Measurements from ENCODE around the gene RNF31. TPM values are rescaled to one million over a fixed set of nuclear protein-coding genes. Genes with fewer than 3 reads are reported as not detected.

RNF31 gene
- total RNA-seq, 4 donors from 2014 or later: 56.7 to 258 (median 71.2) TPM

DNA sequence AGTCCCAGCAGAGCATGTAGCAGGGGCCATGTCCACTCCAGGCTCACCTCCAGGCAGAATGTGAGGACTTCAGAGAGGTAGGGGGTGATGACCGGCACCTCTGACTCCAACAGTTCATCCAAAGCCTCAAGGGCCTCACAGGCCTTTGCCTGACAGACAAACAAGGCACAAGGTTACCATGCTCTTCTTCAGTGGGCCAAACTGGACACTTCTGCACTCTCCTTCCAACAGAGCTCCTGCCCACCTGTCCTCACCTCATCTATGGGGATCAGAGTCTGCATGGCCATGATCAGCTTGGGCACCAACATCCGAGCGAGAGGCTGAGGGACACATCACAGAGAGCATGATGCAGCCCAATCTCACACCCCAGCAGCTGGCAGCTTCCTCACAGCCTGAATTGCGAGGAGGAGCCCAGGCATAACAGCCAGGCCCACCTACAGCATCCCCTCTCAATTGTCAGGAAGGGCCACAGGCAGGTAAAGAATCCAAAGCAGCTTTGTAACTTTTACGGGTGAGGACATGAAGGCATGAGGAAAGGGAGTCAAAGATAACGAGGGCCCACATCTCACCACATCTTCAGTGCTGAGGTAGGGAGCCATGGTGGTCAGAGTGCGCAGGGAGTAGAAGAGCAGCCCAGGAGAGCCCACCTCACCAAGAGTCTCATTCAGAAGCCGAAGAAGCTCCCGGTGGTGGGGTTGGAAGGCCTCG, 39.7 kb downstream of the RNF31 start:
- no peak for DNase-seq
- no peak overlapping the region for H3K4me3 ChIP-seq
- in situ Hi-C loops (cut with MboI; ENCODE audit: low pct_ligation_motif_present in 1 of 4, low pct_unique_long_range_greater_than_20kb in 1 of 4, low sequenced_read_pairs in 3 of 4) (no loop called here), intact Hi-C loops (cut with DNase I; ENCODE audit: low total_unique reads) (no loop called here)
- no peaks in the 10 kb centered on the region for H3K9me3 ChIP-seq
- whole genome bisulfite sequencing, 2 donors (ENCODE audit: low coverage in 1 of 2): 89% methylated on average over 5 to 10 of the region's 10 CpGs
- H3K36me3 ChIP-seq: peaks cover 0 to 15% (median 0%) of the 10 kb centered on the region in 4 donors
- TF ChIP-seq, protein P1, sequence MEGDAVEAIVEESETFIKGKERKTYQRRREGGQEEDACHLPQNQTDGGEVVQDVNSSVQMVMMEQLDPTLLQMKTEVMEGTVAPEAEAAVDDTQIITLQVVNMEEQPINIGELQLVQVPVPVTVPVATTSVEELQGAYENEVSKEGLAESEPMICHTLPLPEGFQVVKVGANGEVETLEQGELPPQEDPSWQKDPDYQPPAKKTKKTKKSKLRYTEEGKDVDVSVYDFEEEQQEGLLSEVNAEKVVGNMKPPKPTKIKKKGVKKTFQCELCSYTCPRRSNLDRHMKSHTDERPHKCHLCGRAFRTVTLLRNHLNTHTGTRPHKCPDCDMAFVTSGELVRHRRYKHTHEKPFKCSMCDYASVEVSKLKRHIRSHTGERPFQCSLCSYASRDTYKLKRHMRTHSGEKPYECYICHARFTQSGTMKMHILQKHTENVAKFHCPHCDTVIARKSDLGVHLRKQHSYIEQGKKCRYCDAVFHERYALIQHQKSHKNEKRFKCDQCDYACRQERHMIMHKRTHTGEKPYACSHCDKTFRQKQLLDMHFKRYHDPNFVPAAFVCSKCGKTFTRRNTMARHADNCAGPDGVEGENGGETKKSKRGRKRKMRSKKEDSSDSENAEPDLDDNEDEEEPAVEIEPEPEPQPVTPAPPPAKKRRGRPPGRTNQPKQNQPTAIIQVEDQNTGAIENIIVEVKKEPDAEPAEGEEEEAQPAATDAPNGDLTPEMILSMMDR (IDR thresholded peaks at IDR 0.05): no peak
- TF ChIP-seq POLR2AphosphoS5 (IDR thresholded peaks at IDR 0.05) (no peak), EP300 (IDR thresholded peaks at IDR 0.05; ENCODE audit: low read depth) (no peak)
- H3K4me1 ChIP-seq: peaks cover 12 to 20% (median 12%) of the 10 kb centered on the region in 4 donors
- H3K27me3 ChIP-seq: no peaks in the 10 kb centered on the region
- H3K27ac ChIP-seq: no peak overlapping the region

DNA sequence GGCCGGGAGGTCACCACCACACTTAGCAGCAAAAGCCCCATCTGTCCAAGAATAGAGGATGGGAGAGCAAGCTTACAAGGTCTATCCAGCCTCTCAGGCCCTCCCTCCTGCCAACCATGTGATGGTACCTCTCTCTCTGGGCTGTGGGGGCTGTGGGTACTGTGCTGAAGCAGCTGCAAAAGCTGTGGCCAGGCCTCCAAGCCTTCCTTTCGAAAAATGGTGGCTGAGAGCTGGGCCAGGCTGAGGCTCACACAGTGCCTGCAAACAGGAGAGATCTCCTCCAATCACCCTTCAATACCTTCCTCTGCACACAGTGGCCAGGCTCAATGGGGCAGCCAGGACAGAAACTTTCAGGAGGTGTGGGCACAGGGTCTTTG, 40.2 kb downstream of the RNF31 start:
- DNase-seq: no peak
- Histone ChIP-seq H3K27ac (peak overlapping the region in 1 of 4 donors; percentile 74), H3K4me1 (peaks cover 12 to 20% (median 12%) of the 10 kb centered on the region in 4 donors), H3K36me3 (peaks cover 0 to 15% (median 0%) of the 10 kb centered on the region in 4 donors), H3K9me3 (no peaks in the 10 kb centered on the region), H3K4me3 (no peak overlapping the region), H3K27me3 (no peaks in the 10 kb centered on the region)
- 70% methylated on average over 2 of the region's 2 CpGs; no CpG with 5 or more reads in 1 of the 2 donors for WGBS, 2 donors (ENCODE audit: low coverage in 1 of 2)
- TF ChIP-seq, protein P1 (IDR thresholded peaks at IDR 0.05): no peak
- TF ChIP-seq POLR2A (IDR thresholded peaks at IDR 0.05) (no peak), POLR2AphosphoS5 (IDR thresholded peaks at IDR 0.05) (no peak), EP300 (IDR thresholded peaks at IDR 0.05; ENCODE audit: low read depth) (no peak)
- in situ Hi-C loops (cut with MboI; ENCODE audit: low pct_ligation_motif_present in 1 of 4, low pct_unique_long_range_greater_than_20kb in 1 of 4, low sequenced_read_pairs in 3 of 4): no loop called here
- intact Hi-C loops (cut with DNase I; ENCODE audit: low total_unique reads): no loop called here

DNA sequence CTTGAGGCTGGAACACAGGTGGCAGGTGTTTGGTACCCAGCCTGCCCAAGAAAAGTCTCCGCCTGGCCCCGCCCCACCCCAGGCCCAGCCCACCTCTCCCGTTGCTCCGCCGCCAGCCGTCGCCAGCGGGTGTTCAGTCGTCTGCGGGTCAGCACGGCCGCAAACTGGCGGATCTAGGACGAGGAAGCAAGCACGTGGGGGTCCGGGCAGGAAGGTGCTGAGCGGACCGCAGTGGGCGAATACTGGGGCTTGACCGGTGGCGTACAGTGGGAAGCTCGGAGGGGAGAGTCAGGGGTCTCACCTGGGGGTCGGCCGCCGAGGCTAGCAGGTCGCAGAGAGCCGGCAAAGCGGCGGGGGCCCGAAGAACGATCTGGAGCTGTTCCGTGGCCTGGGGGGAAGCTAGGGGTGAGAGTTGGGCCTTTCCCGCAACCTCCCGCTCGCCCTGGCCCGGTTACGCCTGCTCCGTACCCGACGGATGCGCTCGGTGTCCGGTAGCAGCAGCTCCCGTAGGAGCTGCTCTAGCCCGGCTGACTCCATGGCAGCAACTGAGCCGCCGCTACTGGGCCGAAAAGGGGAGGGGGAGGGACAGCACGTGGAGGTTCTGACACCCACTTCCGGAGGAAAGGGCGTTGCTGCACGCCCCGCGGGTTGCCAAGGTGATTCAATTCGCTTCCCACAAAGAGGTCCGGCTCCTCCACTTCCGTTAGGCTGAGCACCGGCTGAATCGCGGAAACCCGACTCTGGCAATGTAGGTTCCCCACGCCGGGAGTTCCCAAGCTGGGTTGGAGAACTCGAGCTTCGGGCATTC, 41.2 kb downstream of the RNF31 start, which contains the start of gene IPO4:
Gene IPO4, minus strand, starts transcription at position 566 of the 808 bp plus-strand sequence. Its CDS starts 29 bp downstream, at position 537.
- 0% methylated on average over 57 of the region's 65 CpGs; no CpG with 5 or more reads in 1 of the 2 donors for whole genome bisulfite sequencing, 2 donors (ENCODE audit: low coverage in 1 of 2)
- Histone ChIP-seq H3K27me3 (no peaks in the 10 kb centered on the region), H3K36me3 (peaks cover 0 to 13% (median 0%) of the 10 kb centered on the region in 4 donors), H3K27ac (peak within 1 kb of the TSS; percentile 74 to 93 (median 82)), H3K9me3 (no peaks in the 10 kb centered on the region), H3K4me3 (peak within 1 kb of the TSS; percentile 52 to 86 (median 72)), H3K4me1 (peaks cover 12 to 20% (median 12%) of the 10 kb centered on the region in 4 donors)
- TF ChIP-seq POLR2A (IDR thresholded peaks at IDR 0.05) (peak; percentile 63), POLR2AphosphoS5 (IDR thresholded peaks at IDR 0.05) (peak; percentile 66 to 72 (median 66)), EP300 (IDR thresholded peaks at IDR 0.05; ENCODE audit: low read depth) (no peak)
- TF ChIP-seq, protein P1 (IDR thresholded peaks at IDR 0.05): no peak
- DNase-seq: peak; percentile 96
- in situ Hi-C loops (cut with MboI; ENCODE audit: low pct_ligation_motif_present in 1 of 4, low pct_unique_long_range_greater_than_20kb in 1 of 4, low sequenced_read_pairs in 3 of 4): no loop called here
- intact Hi-C loops (cut with DNase I; ENCODE audit: low total_unique reads): no loop called here

DNA sequence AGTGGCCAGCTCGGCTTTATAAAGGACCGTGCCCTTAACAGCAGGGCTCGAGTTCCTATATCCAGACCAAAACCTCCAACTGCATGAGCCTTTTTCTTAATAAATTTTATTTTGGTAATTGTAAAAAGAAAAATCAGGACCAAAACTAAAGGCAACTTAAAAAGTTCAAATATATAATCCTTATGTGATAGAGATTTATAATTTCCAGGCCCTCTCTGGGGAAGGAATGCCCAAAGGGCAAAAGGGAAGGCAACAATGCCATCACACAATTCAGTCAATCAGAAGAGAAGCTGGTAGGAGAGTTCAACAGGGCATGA, 41.7 kb downstream of the RNF31 start:
- H3K36me3 ChIP-seq: peaks cover 0 to 7% (median 0%) of the 10 kb centered on the region in 4 donors
- peak overlapping the region; percentile 74 to 93 (median 82) for H3K27ac ChIP-seq
- no peaks in the 10 kb centered on the region for H3K27me3 ChIP-seq
- peaks cover 12 to 21% (median 12%) of the 10 kb centered on the region in 4 donors for H3K4me1 ChIP-seq
- TF ChIP-seq EP300 (IDR thresholded peaks at IDR 0.05; ENCODE audit: low read depth): no peak
- TF ChIP-seq POLR2AphosphoS5 (IDR thresholded peaks at IDR 0.05): no peak
- TF ChIP-seq, protein P1 (IDR thresholded peaks at IDR 0.05): no peak
- TF ChIP-seq POLR2A (IDR thresholded peaks at IDR 0.05): no peak
- H3K9me3 ChIP-seq: no peaks in the 10 kb centered on the region
- intact Hi-C loops (cut with DNase I; ENCODE audit: low total_unique reads): no loop called here
- in situ Hi-C loops (cut with MboI; ENCODE audit: low pct_ligation_motif_present in 1 of 4, low pct_unique_long_range_greater_than_20kb in 1 of 4, low sequenced_read_pairs in 3 of 4): no loop called here
- H3K4me3 ChIP-seq: peak overlapping the region in 2 of 4 donors; percentile 67 to 76
- DNase-seq: no peak
- 0 to 2% methylated on average over 3 of the region's 3 CpGs for WGBS, 2 donors (ENCODE audit: low coverage in 1 of 2)

Measured in transverse colon (tissue), 4 donors.